Loucy (cell line): ENCODE results near the gene GPC5.

Experiments used
- H2AFZ ChIP-seq: fragments of 200-600 bp; sonication (generic); 2 replicates; pipeline ENCODE4 v1.6.0; 2016; ENCODE audit warnings: antibody characterized with exemption, mild to moderate bottlenecking, low read length, moderate library complexity
- H3F3A ChIP-seq: fragments of 200-600 bp; 2 replicates; pipeline ENCODE4 v1.6.0; 2016; ENCODE audit warnings: antibody characterized with exemption, low read depth, mild to moderate bottlenecking
- H3K27me3 ChIP-seq: fragments of 200-600 bp; sonication (generic); 2 replicates; pipeline ENCODE4 v1.6.1; 2014; ENCODE audit warnings: low read length, mild to moderate bottlenecking; ENCODE audit not compliant: insufficient read depth, poor library complexity, severe bottlenecking
- H3K36me3 ChIP-seq: fragments of 200-600 bp; sonication (generic); 2 replicates; pipeline ENCODE4 v1.6.1; 2016; ENCODE audit warnings: low read length; ENCODE audit not compliant: insufficient read depth
- H3K4me1 ChIP-seq: fragments of 200-600 bp; sonication (generic); 2 replicates; pipeline ENCODE4 v1.5.1; 2014; ENCODE audit warnings: low read length, mild to moderate bottlenecking; ENCODE audit not compliant: insufficient read depth, poor library complexity, severe bottlenecking
- H3K4me2 ChIP-seq: fragments of 200-600 bp; sonication (generic); 2 replicates; pipeline ENCODE4 v1.6.0; 2014; ENCODE audit warnings: antibody characterized with exemption, low read length, low read depth, mild to moderate bottlenecking; ENCODE audit not compliant: poor library complexity, severe bottlenecking
- H3K4me3 ChIP-seq: fragments of 200-600 bp; sonication (generic); 2 replicates; pipeline ENCODE4 v1.5.1; 2014; ENCODE audit warnings: low read length, mild to moderate bottlenecking, mixed read lengths; ENCODE audit not compliant: poor library complexity, severe bottlenecking
- H3K79me2 ChIP-seq: fragments of 200-600 bp; sonication (generic); 2 replicates; pipeline ENCODE4 v1.6.1; 2014; ENCODE audit warnings: low read length; ENCODE audit not compliant: insufficient read depth
- H3K9ac ChIP-seq: fragments of 200-600 bp; sonication (generic); 2 replicates; pipeline ENCODE4 v1.6.0; 2014; ENCODE audit warnings: mild to moderate bottlenecking, low read depth, low read length, moderate library complexity; ENCODE audit not compliant: poor library complexity, severe bottlenecking
- H3K9me2 ChIP-seq: fragments of 200-600 bp; sonication (generic); replicated peaks from 2 replicates; pipeline ENCODE4 v1.6.1; 2016; ENCODE audit warnings: low read depth, low read length, mixed read lengths
- H3K9me3 ChIP-seq: fragments of 200-600 bp; sonication (generic); 2 replicates; pipeline ENCODE4 v1.6.1; 2014; ENCODE audit warnings: mild to moderate bottlenecking, antibody characterized with exemption, low read length, low read depth; ENCODE audit not compliant: insufficient read depth
- H4K20me1 ChIP-seq: fragments of 200-600 bp; sonication (generic); 2 replicates; pipeline ENCODE4 v1.6.0; 2014; ENCODE audit warnings: antibody characterized with exemption, low read length, mild to moderate bottlenecking; ENCODE audit not compliant: insufficient read depth, poor library complexity, severe bottlenecking
- CTCF ChIP-seq: fragments of 200-600 bp; sonication (generic); conservative IDR thresholded peaks from 2 replicates; pipeline ENCODE4 v1.5.1; 2014; ENCODE audit warnings: mild to moderate bottlenecking, antibody characterized with exemption, low read length
- EZH2phosphoT487 ChIP-seq: fragments of 200-600 bp; IDR thresholded peaks from 2 replicates; pipeline ENCODE4 v1.6.1; 2018; ENCODE audit warnings: antibody characterized with exemption, mild to moderate bottlenecking, moderate library complexity, borderline replicate concordance

Gene GPC5

GRCh38 chr13:91454666-91455065, 56.2 kb downstream of the GPC5 start:
- Histone ChIP-seq H3K79me2 (no peaks in the 10 kb centered on the region), H3K4me3 (no peak overlapping the region), H4K20me1 (no peaks in the 10 kb centered on the region), H3K4me2 (no peak overlapping the region), H3K36me3 (no peaks in the 10 kb centered on the region), H3K9me3 (no peaks in the 10 kb centered on the region), H3K9ac (no peak overlapping the region), H3K4me1 (no peaks in the 10 kb centered on the region), H3K9me2 (no peaks in the 10 kb centered on the region), H3F3A (no peaks in the 10 kb centered on the region), H3K27me3 (no peaks in the 10 kb centered on the region), H2AFZ (no peak overlapping the region)
- TF ChIP-seq EZH2phosphoT487 (no peak), CTCF (no peak)

- Histone ChIP-seq H3F3A (no peaks in the 10 kb centered on the region), H3K4me1 (no peaks in the 10 kb centered on the region), H3K9ac (no peak overlapping the region), H3K9me3 (no peaks in the 10 kb centered on the region), H3K4me2 (no peak overlapping the region), H2AFZ (no peak overlapping the region), H4K20me1 (no peaks in the 10 kb centered on the region), H3K27me3 (no peaks in the 10 kb centered on the region), H3K4me3 (no peak overlapping the region), H3K36me3 (no peaks in the 10 kb centered on the region), H3K9me2 (no peaks in the 10 kb centered on the region), H3K79me2 (no peaks in the 10 kb centered on the region)
- TF ChIP-seq CTCF (no peak), EZH2phosphoT487 (no peak)
Measured at GRCh38 chr13:91456837-91457236, 58.4 kb downstream of the GPC5 start.

GRCh38 chr13:91459485-91459884, 61.1 kb downstream of the GPC5 start:
- H2AFZ ChIP-seq, result no peak overlapping the region
- H4K20me1 ChIP-seq, result no peaks in the 10 kb centered on the region
- H3K4me2 ChIP-seq, result no peak overlapping the region
- no peaks in the 10 kb centered on the region for H3K27me3 ChIP-seq
- H3K9me3 ChIP-seq, result no peaks in the 10 kb centered on the region
- no peaks in the 10 kb centered on the region for H3K79me2 ChIP-seq
- H3K4me3 ChIP-seq, result no peak overlapping the region
- no peaks in the 10 kb centered on the region for H3K36me3 ChIP-seq
- TF ChIP-seq CTCF (no peak), EZH2phosphoT487 (no peak)
- H3K4me1 ChIP-seq, result no peaks in the 10 kb centered on the region
- no peaks in the 10 kb centered on the region for H3F3A ChIP-seq
- H3K9ac ChIP-seq, result no peak overlapping the region
- no peaks in the 10 kb centered on the region for H3K9me2 ChIP-seq
